GM18499 (cell line): ENCODE measurements around the gene SCML1.

Experiments used
- ATAC-seq: cut with Tn5 transposase; IDR thresholded peaks from one replicate; pipeline ENCODE4 v1.9.1; 2021; ENCODE audit warnings: moderate number of reproducible peaks; ENCODE audit not compliant: insufficient read depth, unreplicated experiment

Gene SCML1, protein sequence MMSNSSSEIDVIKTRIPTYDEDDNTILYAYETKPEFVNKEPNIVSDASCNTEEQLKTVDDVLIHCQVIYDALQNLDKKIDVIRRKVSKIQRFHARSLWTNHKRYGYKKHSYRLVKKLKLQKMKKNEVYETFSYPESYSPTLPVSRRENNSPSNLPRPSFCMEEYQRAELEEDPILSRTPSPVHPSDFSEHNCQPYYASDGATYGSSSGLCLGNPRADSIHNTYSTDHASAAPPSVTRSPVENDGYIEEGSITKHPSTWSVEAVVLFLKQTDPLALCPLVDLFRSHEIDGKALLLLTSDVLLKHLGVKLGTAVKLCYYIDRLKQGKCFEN

GRCh38 chrX:17736856-17737709, at the start of gene SCML1:
TSS of gene SCML1 (plus strand) at chrX:17737493. CDS start at chrX:17744187, 6,694 bp downstream.
- peak; percentile 60 for ATAC-seq

GRCh38 chrX:17687648-17688047, 49.6 kb upstream of the SCML1 start:
- no peak for ATAC-seq

DNA sequence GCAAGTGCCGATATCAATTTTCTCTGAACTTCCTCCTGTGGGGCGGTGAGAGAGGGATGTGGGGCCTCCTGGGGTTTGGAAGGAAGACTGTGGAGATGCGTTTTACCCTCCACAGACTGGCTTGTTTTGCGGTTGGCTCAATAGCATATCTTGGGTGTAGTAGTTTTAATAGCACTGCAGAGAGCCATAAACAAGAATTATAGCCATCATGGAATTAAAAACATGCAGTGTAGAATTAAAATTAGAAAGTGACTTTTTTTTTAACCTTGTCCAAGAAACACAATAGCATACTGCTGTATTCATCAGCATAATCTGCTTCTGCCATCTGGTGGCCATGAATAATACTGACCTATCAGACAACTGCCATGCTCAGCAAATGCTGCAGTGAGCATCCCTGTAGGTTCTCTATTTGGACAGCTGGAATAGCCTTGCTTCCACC, 47.3 kb upstream of the SCML1 start:
- ATAC-seq, result no peak

DNA sequence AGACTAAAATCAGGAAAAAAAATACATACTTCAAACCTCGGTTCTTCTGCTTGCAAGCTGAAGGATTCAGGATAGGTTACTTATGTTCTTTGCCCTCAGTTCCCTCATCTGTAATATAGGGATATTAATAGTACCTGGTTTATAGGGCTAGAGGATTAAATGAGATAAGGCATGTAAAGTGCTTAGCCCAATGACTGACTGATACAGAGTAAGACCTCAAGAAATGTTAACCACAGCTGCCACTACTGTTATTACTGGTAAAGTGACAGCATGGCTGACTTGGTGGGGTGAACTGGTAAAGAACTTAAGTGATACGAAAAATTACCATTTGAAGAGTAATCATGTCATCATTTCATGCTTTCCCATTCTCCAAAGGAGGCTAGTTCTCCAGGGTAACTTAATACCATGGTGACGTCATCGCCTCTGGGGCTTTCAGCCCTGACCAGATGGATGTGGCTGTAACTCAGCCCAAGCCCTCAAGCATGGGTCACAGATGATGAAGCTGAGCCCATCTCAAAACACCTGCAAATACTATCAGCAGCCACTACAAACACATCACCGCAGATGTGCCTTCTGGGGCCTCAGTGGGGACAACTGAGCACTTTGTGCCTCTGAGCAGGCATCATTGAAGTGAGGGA, 44.5 kb upstream of the SCML1 start:
- ATAC-seq, result no peak

DNA sequence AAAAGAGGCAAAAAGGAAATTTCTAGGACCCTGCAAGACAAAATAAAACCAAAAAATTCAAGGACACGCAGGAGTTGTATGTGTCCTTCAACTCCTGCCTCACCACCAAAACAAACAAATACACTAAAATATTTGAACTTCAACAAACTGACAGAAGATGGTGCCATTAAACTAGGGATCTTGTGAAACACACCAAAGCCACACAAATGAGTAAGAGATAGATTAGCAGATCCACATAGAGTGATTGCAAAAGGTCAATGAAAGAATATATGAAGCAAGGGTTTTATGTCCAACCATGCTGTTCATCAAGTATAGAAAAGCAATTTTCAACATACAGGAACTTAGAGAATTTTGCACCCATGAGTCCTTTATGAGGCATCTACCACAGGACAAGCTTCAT, 40.1 kb upstream of the SCML1 start:
- no peak for ATAC-seq

DNA sequence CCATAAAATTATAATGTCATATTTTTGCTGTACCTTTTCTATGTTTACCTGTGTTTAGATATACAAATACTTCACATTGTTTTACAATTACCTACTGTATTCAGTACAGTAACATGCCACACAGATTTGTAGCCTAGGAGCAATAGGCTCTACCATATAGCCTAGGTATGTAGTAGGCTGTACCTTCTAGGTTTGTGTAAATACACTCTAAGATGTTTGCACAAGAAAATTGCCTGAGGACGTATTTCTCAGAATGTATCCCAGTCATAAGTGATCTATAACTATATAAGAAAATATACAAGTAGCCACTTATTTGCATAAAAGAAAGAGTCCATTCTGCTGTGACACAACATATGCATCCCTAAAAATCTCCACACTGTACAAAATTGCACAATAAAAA, 36.3 kb upstream of the SCML1 start:
- ATAC-seq, result no peak

GRCh38 chrX:17703201-17703600, 34.1 kb upstream of the SCML1 start:
- ATAC-seq, result no peak

DNA sequence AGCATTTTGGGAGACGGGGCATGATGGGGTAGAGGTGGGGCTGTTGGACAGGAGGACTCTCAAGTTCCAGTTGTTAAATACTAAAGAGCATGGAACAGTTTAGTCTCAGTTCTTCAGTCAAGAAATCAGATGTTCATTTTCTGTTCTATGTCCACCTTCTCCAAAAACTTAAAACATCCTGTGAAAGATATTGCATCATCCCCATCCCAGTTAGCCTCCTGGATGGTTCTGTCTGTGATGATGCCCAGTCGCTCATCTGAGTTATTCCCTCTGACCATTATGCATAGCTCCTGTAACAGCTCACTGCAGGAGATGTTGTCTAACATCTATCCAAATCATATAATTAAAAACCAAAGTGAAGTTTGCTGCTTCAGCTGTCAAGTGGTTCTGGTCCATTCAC, 32.1 kb upstream of the SCML1 start:
- no peak for ATAC-seq

DNA sequence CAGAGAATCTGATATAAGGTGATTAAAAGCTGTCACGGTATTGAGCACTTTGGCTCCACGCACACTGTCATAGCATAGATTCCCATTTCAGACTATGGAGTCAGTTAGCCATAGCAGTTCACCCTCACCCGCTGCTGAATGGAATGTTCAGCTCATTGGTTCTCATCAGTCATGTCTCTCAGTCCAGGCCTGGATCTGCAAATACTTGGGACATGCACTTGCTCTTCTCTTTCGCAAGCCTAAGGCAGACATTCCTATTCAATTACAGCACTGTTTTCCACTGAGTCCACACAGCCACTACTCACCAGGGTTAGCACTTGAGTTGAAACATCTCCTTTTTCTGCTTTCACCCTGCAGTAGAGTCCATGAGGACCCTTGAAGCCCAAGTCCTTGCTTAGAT, 30.6 kb upstream of the SCML1 start:
- no peak for ATAC-seq

GRCh38 chrX:17707731-17708130, 29.6 kb upstream of the SCML1 start:
- no peak for ATAC-seq

DNA sequence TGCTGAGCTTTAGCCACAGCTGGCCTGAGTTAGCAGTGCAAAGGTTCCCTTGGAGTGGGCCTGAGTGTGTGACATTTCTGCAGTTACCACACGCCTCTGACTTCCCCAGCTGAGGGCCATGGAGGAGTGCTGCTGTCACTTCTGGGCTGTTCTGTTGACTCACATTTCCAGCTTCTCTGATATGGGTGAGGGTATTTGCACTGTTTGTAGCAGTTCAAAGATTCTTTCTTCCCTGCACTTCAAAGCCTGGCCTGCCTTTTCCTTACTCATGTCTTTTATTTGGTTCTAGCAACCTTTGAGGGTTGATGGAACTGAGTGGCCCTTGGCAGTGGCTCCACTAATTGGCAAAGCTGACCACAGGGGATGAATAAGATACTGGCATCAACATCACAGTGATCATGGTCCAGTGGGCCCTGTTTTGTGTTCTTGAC, 26.4 kb upstream of the SCML1 start:
- no peak for ATAC-seq

DNA sequence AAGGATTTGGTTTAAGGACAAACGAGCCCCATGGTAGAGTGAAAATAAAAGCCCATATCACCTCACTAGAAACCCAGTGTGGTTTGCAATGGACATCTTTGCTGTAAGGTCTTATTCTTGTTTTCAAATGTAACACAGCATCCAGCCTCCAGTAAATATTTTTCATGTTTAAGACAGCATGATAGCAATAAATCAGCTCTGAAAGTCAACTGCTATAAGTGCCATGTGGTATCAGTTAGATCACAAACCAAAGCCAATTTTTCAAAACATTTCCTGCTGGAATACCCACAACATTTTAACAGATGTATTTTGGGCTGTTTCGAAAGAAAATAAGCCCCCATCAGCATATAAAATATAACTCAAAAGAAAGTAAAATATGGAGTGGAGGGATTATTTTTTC, 24.0 kb upstream of the SCML1 start:
- no peak for ATAC-seq

GRCh38 chrX:17718649-17719165, 18.6 kb upstream of the SCML1 start:
- ATAC-seq, result no peak

DNA sequence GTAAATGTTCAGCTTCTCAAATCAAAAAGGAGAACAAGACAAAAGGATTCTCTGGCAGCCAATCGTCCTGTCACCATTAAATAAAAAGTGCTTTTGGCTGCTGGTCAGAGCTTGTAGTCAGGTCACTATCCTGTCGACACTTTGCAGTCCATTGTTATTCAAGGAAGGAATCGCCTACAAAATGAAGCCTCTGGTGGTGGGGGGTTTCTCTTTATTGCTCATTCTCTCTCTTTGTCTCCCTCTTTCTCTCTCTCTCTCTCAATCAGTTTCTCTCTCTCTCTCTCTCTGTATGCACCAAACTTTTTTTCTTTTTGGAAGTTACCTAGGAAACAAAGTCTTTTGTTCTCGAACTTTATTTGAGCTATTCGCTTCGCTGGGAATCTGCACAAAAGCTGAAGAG, 17.6 kb upstream of the SCML1 start:
- no peak for ATAC-seq

DNA sequence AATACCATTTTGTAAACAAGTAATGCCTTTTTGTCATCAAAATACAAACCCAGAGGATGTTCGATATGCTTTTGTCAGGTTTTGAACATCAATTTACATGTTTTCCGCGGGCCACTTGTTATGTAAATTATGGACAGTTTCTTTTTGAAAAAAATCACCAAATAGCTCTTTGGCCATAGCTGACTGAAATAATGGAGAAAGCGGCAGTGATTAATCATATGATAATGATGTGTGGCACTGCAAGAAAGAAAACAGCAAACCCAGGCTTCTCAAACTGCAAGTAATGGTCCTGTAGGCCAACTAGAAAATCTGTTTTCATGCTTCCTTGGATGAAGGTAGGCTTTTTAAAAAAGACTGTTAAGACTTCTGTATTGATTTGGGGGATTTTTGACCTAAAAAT, 15.6 kb upstream of the SCML1 start:
- ATAC-seq, result no peak

DNA sequence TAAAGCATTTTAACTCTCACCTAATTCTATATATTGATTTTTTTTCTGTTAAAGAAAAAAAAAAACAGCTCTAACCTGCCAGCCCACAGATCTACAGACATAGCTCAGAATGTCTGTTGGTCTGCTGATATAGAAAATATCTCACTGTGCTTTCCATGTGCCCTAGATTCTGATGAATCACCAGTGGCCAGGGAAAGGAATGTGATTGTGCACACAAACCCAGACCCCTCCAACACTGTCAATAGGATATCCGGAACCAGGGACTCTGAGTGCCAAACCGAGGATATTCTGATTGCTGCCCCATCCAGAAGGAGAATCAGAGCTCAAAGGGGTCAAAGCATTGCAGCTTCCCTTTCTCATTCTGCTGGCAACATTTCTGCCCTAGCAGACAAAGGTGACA, 12.1 kb upstream of the SCML1 start:
- ATAC-seq, result no peak

GRCh38 chrX:17732138-17732783, 5.0 kb upstream of the SCML1 start:
- no peak for ATAC-seq

DNA sequence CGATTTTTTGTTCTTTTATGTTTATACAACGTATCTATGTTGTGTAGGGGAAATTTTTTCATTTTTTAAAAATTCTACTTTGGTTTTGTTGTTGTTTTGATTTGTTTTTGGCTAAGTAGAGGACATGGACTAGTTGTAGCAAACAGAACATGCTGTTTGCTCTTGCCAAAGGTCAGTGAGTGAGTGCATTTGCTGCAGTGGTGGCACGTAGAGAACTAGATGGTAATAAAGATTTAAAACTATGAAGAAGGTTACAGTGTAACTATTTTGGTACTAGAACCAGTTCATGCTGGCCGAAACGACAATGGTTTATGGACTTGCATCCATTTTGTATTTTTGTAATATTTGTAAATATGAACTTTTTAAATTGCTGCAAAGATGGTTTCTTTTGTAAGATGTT, 1.9 kb upstream of the SCML1 start:
- no peak for ATAC-seq

DNA sequence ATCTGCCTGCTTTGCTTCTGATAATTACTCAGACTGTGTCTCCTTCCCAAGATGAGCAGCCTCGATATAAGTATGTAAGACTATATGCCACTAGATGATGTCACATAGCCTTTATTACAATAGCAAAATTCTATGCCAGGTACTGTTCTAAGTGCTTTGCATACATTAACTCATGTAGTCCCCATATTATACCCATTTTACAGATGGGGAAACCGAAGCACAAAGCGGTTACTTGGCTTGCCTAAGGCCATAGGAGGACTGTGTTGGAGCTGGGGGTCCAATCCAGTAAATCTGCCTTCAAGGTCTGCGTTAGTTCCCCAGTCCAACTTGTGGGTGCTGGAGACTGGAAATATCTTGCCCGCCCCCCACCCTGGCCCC, 826 bp upstream of the SCML1 start:
- no peak for ATAC-seq

DNA sequence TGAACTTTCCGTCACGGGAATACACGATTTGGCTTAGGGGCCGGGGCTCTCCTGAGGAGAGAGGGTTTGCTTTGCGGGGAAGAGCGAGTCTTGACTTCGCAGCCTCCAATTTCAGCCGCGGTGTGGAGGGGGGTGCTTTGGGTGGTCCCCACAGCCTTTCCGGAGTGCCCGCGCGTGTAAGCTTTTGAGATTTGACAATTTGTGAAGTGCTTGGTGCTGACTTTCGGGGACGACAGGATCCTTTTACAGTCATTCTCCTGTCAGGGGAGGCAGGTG, 355 bp downstream of the SCML1 start:
- ATAC-seq, result no peak
